ENCODE measurements around the gene CMC1.
"Not testable (repeated sequence)": the region's sequence is repeated elsewhere in the genome, so short reads cannot be mapped to it uniquely, and the experiment has no call there.

The CMC1 gene

DNA sequence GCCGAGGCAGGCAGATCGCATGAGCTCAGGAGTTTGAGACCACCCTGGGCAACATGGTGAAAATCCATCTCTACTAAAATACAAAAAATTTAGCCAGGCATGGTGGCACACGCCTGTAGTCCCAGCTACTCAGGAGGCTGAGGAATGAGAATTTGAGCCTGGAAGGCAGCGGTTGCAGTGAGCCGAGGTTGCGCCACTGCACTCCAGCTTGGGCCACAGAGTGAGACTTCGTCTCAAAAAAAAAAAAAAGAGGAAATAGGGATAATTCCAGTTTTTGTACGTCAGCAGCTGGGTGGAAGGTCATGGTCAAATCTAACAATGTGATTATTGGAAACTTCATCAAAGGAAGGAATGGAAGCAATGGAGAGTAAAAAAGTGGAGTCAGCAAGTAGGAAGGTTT lies 3.1 kb downstream of the CMC1 start:
- DNase-seq (ENCODE audit: low read depth) = no peak

DNA sequence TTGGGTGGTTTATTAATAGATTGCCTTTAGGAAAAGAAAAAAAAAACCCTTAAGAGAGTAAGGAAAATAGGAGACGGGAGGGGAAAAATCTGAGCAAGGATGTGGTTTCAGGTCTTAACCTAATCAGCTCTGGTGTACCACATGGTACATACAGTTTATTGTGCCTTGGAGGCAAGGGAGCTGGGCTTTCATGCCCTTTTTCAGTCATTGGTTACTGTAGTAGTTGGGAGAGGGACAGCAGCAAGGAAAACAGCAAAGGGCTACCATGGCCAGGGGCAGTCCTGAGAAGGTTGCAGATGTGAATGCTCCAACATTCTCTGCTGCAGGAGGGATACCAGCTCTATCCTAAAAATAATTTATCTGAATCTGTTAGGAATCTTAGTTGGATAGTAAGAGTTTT lies 5.9 kb downstream of the CMC1 start:
- no peak for DNase-seq (ENCODE audit: low read depth)

DNA sequence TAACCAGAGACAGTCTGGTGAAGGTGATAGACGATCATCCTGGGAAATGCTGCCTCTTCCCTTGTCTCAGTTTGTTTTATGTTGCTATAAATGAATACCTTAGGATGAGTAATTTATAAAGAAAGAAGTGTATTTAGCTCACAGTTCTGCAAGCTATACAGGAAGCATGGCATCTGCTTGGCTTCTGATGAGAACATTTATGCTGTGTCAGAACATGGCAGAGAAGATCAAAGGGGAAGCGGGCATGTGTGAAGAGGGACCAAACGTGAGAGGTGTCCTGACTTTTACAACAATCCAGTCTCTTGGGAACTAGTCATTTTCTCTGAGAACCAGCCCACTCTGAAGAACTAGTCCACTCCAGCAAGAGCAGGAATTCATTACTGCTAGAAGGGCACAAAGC lies 9.6 kb downstream of the CMC1 start:
- DNase-seq (ENCODE audit: low read depth) = no peak

DNA sequence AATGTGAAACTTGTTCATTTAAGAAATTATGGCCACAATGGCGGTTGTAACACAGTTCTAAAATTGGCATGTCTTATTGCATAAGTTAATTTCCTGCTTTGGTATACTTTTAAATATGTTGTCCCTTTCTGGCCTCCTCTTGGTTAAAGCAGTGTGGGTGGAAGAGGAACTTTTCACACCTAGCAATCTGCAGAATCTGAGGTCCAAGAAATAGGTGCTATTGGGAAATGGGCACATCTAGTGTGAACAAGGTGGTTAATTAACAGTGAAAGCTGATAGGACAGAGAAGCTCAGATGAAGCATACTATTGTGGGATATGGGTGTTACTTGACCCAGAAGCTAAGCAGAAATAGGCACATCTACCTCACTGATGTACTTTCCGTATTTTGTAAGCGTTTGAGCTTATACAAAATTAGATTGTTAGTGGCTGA lies 10.6 kb downstream of the CMC1 start:
- no peak for DNase-seq (ENCODE audit: low read depth)

DNA sequence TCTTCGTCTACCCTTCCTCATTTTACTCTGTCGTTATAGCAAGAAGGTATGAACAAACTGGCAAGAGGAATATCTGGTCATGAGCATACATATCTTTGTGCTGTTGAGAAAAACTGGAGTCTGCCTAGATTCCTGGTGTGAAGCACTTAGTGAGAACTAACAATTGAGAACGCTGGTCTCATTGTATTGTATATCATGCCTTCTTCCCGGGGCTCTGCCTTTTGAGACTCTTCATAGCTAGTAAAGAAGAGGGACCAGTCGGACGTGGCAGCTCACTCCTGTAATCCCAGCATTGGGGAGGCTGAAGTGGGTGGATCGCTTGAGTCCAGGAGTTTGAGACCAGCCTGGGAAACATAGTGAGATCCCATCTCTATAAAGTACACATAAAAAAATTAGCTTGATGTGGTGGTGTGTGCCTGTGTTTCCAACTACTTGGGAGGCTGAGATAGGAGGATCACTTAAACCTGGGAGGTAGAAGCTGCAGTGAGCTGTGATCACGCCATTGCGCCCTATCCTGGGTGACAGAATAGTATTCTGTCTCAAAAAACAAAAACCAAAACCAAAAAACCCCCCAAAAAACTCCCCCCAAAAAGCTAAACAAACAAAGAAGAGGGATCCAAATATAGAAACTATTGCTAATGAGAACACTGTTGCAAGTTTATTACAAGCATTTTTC lies 11.8 kb downstream of the CMC1 start:
- no peak for DNase-seq (ENCODE audit: low read depth)

DNA sequence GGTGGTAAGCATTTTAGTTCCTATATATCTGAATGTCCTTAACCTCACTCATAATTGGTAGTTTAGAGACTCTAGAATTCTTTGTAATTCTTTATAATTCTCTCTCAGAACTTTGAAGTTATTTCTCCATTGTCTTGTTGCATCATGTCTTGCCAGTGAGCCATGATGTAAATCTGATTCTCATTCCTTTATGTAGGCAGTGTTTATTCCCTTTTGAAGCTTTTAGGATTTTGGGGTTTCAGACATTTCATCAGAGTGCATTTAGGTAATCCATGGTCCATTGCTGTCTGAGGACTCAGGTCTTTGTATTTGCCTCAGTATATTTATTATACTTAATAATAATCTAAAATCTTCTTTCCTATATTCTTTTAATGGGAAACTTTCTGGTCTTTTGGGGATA lies 20.6 kb downstream of the CMC1 start:
- no peak for DNase-seq (ENCODE audit: low read depth)

DNA sequence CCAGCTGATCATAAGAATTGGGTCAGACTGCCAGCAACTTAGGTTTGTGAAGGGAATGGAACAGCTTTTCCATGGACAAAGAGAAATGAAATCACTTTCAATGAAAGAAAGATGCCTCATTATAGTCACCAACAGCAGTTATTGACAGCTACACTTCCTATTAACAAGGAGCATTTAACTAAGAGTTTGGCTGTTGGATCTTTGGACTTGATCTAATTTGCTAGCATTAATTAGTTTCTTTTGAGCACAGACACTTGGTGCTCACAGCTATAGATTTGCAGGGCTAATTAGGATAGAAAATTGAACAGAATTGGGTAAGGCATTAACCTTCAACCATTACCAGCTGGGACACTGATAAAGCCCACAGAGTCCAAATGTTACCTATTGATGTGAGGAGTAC lies 24.2 kb downstream of the CMC1 start:
- no peak for DNase-seq (ENCODE audit: low read depth)

DNA sequence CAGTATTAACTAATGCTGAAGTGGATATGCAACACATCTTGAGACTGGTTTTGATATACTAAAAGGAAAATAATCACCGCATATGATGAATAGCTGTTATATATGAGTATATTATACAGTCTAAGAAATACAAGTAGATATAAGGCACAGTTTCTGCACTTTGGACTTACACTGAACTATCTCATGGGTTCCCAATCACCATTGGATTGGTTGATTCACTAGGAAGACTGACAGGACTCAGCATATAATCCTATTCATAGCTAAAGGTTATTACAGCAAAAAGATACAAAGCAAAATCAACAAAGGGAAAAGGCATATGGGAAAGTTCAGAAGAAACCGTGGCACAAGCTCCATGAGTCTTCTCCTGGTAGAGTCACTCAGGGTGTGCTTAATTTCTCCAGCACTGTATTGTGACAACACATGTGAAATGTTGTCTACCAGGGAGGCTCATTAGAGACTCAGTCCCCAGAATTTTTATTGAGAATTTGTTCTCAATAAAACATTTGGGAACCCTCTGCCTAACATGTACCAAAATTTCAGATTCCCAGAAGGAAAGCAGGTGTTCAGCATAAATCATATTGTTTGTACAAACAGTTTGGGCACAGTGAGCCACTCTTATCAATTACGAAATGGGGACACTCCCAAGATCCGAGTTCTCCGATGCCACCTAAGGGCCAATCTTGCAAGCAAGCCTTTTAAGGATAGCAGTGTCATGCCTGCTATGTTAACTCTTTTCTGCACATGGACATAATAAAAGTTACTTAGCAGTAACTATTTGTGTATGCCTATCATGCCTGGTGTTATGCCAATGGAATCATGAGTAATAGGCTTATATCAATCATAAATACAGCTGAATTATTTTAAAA lies 26.8 kb downstream of the CMC1 start:
- DNase-seq (ENCODE audit: low read depth) = no peak

DNA sequence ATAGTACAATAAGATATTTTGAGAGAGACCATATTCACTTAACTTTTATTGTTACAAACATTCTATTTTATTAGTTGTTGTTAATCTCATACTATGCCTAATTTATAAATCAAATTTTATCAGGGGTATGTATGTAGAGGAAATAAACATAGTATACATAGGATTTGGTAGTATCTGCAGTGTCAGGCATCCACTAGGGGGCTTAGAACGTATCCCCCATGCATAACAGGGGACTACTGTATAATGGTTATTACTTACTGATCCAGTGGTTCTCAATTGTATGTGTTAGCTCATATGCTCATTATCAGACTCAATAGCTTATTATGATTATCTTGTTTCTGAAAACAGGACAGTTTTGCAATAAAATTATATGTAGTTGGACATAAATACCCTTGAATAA lies 27.6 kb downstream of the CMC1 start:
- no peak for DNase-seq (ENCODE audit: low read depth)

DNA sequence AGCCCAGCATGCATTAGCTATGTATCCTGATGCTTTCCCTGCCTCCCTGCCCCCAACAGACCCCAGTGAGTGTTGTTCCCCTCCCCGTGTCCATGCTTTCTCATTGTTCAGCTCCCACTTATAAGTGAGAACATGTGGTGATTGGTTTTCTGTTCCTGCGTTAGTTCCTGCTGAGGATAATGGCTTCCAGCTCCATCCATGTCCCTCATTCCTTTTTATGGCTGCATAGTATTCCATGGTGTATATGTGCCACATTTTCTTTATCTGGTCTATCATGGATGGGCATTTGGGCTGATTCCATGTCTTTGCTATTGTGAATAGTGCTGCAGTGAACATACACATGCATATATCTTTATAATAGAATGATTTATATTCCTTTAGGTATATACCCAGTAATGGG lies 28.5 kb downstream of the CMC1 start:
- DNase-seq (ENCODE audit: low read depth) = not testable (repeated sequence)

DNA sequence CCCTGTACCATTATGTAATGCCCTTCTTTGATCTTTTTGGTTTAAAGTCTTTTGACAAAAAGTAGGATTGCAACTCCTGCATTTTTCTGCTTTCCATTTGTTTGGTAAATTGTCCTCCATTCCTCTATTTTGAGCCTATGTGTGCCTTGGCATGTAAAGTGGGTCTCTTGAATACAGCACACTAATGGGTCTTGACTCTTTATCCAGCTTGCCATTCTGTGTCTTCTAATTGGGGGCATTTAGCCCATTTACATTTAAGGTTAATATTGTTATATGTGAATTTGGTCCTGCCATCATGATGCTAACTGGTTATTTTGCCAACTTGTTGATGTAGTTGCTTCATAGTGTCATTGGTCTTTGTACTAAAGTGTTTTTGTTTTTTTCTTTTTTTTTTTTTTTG lies 32.4 kb downstream of the CMC1 start:
- DNase-seq (ENCODE audit: low read depth) = no peak

DNA sequence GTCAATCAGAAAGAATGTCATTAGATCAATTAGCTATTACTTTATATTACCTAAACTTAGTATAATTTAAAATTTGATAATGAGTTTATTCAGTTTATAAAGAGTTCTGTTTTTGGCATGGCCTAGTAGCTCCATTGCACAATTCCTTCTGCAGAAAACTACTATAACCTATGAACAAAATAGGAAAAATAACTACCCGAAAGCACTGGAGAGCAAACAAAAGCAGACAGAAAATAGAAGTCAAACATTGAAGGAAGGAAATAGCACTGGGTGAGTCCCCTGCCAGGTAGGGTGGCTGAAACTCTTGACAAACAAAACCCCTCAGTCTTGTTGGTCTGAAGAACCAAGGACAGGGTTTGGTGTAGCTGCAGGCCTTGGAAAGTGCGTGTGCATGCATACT lies 37.5 kb downstream of the CMC1 start:
- no peak for DNase-seq (ENCODE audit: low read depth)

DNA sequence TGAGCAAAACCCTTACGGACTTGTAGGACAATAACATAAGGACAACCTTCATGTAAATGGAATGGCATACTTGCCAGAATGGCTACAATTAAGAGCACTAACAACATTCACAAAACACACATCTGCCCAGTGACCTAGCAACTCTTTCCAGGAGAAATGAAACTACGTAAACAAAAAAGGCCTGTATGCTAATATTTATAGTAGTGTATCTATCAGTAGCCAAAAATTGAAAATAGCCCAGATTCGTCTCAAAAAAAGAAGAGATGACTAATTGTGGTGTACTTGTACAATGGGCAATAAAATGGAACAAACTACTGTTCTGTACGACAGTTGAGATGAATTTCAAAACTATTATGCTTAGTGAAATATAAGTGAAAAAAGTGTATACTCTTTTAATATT lies 38.4 kb downstream of the CMC1 start:
- DNase-seq (ENCODE audit: low read depth) = no peak

DNA sequence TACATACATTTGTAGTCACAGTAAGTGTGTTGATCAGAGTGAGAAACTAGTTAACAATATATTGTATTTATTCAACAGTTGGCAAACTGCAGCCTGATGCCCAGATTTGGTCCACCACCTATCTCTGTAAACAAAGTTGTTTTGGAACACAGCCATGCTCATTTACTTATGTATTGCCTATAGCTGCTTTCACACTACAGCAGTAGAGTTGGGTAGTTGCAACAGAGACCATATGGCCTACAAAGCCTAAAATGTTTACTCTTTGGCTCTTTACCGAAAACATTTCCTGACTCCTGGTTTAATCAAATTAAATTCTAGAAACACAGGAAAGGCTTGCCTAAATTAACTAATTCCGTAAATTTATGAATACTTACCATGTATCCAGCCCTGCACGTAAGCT lies 39.4 kb downstream of the CMC1 start:
- DNase-seq (ENCODE audit: low read depth) = no peak

DNA sequence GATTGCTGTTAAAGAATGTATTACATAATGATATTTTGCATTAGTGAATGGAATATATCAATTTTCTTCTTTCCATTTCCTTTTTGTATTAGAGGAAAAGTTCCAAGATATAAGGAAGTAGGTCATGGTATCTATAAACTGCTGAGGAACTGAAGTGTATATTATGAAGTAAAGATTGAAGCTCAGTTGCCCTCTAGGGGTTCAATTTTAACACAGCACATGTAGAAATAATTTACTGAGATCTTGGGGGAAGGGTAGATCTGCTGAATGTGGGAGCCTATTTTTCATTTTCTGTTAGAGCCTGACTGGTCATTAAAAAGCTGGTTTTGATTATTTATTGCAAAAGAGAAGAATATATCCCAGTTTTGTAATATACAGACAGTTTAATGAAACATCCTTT lies 45.2 kb downstream of the CMC1 start:
- DNase-seq (ENCODE audit: low read depth) = no peak

DNA sequence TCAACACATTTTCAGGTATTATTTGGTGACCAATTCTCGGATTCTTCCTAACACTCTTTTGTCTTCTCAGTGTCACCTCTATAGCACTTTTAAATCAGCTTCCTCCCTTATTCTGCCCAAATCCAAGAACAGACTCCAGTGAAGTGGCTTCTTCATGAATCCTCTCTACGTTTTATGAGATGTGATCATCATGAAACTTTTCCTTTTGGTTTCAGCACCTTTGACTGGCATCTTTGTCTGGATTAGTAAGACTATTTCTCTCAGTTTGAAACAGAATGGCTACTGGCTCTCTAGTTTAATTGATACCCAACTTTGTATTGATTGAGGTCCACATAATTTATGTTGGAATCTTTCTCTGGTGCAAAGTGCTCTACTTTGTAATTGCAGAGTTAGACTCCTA lies 45.6 kb downstream of the CMC1 start:
- DNase-seq (ENCODE audit: low read depth) = no peak

DNA sequence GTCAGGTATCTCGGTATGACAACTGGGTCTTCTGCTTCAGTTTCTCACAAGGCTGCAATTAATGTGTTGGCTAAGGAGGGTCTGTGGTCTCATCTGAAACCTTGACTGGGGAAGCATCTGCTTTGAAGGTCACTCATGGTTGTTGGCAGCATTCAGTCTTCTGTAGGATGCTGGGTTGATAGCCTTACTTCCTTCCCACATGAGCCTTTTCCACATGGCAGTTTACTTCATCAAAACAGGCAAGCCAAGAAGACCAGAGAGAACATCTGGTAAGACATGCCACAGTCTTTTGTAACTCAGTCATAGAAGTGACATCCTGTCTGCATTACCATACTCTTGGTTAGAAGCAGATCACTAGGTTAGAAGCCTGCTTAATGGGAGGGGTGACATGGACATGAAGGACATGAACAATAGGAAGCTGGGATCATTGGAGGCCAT lies 49.5 kb downstream of the CMC1 start:
- no peak for DNase-seq (ENCODE audit: low read depth)

DNA sequence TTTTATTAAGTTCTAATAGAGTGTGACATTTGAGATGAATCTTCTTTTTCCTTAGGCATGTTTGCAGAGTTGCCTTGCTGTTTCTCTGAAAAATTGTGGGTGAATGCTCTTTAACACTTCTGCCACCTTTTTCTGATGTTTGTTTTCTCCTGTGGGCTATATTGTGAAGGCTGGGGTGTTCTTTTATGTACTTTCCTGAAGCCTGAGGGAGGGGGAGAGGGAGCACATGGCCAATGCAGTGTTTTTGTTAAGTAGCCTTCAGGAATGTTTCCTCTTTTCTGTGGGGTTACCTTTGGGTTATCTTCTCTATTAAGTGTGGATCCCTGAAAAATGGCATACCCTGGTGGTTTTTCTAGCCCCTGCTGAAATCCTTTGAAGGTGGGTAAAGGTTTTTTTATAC lies 50.2 kb downstream of the CMC1 start:
- DNase-seq (ENCODE audit: low read depth) = no peak

DNA sequence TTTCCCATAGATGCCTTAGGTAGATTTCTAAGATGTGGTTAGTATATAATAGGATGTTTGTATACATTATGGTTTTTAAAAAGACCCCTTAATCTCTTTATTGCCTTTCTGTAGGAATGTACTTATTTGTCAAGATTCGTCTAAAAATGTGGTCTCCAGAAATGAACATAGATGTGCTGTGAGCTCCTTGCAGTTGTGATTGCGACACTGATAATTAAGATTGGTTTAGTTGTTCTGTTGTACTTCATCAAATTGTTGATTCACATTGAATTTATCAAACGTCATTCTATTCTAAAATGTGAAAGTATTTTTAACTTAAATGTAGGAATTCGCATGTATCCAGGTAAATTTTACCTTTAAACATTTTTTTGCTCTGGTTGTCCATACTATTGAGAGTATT lies 51.2 kb downstream of the CMC1 start:
- no peak for DNase-seq (ENCODE audit: low read depth)

DNA sequence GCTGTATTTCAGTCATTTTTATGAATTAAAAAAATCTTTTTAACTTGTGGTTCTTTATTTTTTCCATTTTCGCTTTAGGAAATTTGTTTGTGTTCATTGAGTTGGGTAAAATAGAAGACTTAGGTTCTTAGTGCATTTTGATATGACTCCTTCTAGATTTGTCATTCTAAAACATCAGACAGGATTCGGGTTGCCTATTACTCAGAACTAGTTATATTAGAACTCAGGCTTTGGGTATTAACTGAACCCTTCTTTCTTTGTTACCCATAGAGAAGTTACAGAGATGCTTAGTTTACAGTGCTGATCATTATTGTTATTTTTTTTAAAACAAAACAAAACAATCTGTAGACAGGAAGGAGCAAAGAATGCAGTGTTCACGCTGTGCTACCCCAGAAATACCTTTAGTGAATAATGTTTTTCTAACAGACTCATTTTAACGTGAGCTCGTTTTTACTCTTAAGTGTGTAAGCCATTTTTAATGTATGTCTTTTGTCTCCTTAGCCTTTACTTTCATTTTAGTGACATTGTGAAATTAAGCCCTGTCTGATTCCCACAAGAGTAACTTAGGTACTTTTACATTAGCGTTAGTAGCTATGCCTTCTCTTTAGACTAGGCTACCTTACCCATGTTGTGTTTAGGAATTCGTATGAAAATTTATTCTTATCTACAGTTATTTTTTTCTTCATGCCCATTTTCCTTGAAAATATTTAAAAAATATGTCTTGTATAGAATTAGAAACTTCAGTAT lies 53.4 kb downstream of the CMC1 start:
- DNase-seq (ENCODE audit: low read depth) = no peak

DNA sequence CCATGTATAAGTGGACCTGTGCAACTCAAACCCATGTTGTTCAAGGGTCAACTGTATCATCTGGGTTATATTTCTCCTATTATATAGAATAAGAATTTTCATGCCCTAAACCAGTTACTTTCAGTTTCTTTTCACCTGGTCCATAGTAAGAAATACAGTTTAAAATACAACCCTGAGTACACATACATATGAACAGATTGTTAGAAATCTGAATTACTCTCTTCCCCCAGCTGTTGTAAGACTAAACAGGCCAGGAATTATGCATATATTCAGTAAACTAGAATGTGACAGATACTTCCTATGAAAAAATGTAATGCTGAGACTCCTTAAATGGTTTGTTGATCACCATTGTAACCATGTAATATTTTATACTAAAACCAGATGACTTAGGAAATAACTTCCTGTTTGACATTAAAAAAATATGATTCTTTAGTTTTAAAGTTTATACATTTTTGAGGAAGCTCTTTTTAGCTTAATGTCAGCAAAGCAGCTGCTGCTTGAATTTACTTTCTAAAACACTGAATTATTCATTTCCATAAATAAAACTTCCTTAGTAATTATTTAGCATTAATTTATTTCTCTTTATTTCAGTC lies 54.6 kb downstream of the CMC1 start:
- DNase-seq (ENCODE audit: low read depth) = no peak

DNA sequence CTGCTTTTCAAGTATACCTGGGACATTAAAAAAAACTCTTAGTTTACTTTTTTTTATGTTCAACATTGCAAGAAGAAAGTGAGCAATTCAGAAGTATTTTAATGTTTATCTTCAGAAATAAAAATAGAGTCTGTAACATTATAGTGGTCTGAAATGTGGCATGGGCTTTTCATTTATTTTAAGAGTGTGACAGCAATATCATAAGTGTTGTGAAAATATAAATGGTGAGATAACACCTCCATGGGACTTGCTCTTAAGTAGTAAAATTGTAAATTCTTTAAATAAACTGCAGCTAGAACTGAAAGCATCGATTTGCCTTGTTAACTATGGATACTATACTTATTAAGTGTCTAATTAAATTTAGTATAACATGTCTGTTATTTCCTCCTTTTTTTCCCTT lies 58.3 kb downstream of the CMC1 start:
- DNase-seq (ENCODE audit: low read depth) = no peak

Measured in activated T-helper 1 cell treated with Interleukin-2 at 50 U/mL for 16 hours (primary cell).